Astrocyte (in vitro differentiated cells and primary cell): ENCODE measurements around the gene VAMP8.

ENCODE experiments used
- CTCF ChIP-seq: IDR thresholded peaks from 2 replicates; pipeline ENCODE4 v1.5.1; 2011; ENCODE audit warnings: low read depth, mild to moderate bottlenecking, inconsistent platforms, low read length, moderate library complexity; ENCODE audit not compliant: insufficient read depth
- EZH2 ChIP-seq: IDR thresholded peaks from 2 replicates; pipeline ENCODE4 v1.6.1; 2012; ENCODE audit warnings: mild to moderate bottlenecking, low read length, inconsistent platforms; ENCODE audit not compliant: insufficient read depth

GRCh38 chr2:85615413-85615728, 38.0 kb downstream of the VAMP8 start:
- TF ChIP-seq CTCF (no peak), EZH2 (no peak)
